GM13977 (cell line): ENCODE measurements around the gene PRR14.
A peak's percentile ranks its signal among the peaks of the same experiment; 100 is the strongest.
"Not testable (repeated sequence)": the region's sequence is repeated elsewhere in the genome, so short reads cannot be mapped to it uniquely, and the experiment has no call there.

Experiments
- DNase-seq: peaks from one replicate; pipeline ENCODE4 v3.0.0; 2012; ENCODE audit warnings: low spot score
- CTCF ChIP-seq: IDR thresholded peaks from 2 replicates; pipeline ENCODE4 v1.5.1; 2012; ENCODE audit warnings: mild to moderate bottlenecking, control low read depth; ENCODE audit not compliant: insufficient read depth; ENCODE audit errors: extremely low read depth, missing control alignments
- in situ Hi-C: fragments of 300-500 bp; cut with MboI; formaldehyde crosslinking; loops from one replicate; pipeline ENCODE4 v1.12.0; 2022; ENCODE audit warnings: low sequenced_read_pairs, low pct_unique_long_range_greater_than_20kb, mixed read lengths, inconsistent platforms; ENCODE audit not compliant: unreplicated experiment

The PRR14 gene

GRCh38 chr16:30688701-30689100 is 37.9 kb downstream of the PRR14 start:
- DNase-seq = no peak
- TF ChIP-seq CTCF = no peak
- in situ Hi-C loops = no loop called here

- DNase-seq = no peak
- TF ChIP-seq CTCF = no peak
- in situ Hi-C loops = no loop called here
Observed at GRCh38 chr16:30691907-30692306, 41.1 kb downstream of the PRR14 start.

GRCh38 chr16:30692396-30693064 is 41.8 kb downstream of the PRR14 start:
- in situ Hi-C loops = no loop called here
- no peak for TF ChIP-seq CTCF
- no peak for DNase-seq

GRCh38 chr16:30694926-30695693 is 44.4 kb downstream of the PRR14 start:
- in situ Hi-C loops = no loop called here

GRCh38 chr16:30696646-30697045 is 45.9 kb downstream of the PRR14 start:
- in situ Hi-C loops, DNase-seq: not testable (repeated sequence)

More at GRCh38 chr16:30694926-30695693, 44.4 kb downstream of the PRR14 start:
- DNase-seq = no peak
- no peak for TF ChIP-seq CTCF

GRCh38 chr16:30697264-30698138 is 46.7 kb downstream of the PRR14 start:
- in situ Hi-C loops = no loop called here
- TF ChIP-seq CTCF = no peak
- peak; percentile 94 for DNase-seq
